GM12878 (cell line): Measurements from ENCODE around the gene ING4. TPM values are rescaled to one million over a fixed set of nuclear protein-coding genes. Genes with fewer than 3 reads are reported as not detected.

Experiments used
- ATAC-seq: fragments of 200-7000 bp; cut with Tn5 transposase; 3 replicates; pipeline ENCODE4 v1.9.1; 2020; ENCODE audit warnings: mild to moderate bottlenecking, moderate library complexity
- BruUV-seq: library from RNA; stranded (reverse); fragments of 400-500 nt; replicated peaks from 2 replicates; lab custom pipeline; 2021; lab: Mats Ljungman, UMichigan
- CTCF ChIA-PET: fragments of 300-600 bp; sonication (Branson Sonifier 250); formaldehyde crosslinking; extraction: SDS; loops from one replicate; lab custom pipeline; 2021; ENCODE audit warnings: inconsistent platforms; lab: Yijun Ruan, JAX
- POLR2A ChIA-PET: fragments of 350-600 bp; formaldehyde crosslinking; extraction: SDS; loops from one replicate; lab custom pipeline; 2021; ENCODE audit warnings: inconsistent platforms; lab: Charles Lee
- RAD21 ChIA-PET: fragments of 300-600 bp; sonication (Branson Sonifier 250); formaldehyde crosslinking; loops from one replicate; lab custom pipeline; 2023; ENCODE audit warnings: antibody characterized with exemption; ENCODE audit not compliant: unreplicated experiment; lab: Charles Lee
- SMC1A ChIA-PET: fragments of 300-600 bp; sonication (Branson Sonifier 250); formaldehyde crosslinking; loops from one replicate; lab custom pipeline; 2023; ENCODE audit not compliant: unreplicated experiment, uncharacterized antibody; lab: Charles Lee
- DNase-seq: peaks from one replicate; pipeline ENCODE4 v3.0.0-alpha.2; 2011; ENCODE audit warnings: low read depth, low spot score
- FAIRE-seq: peaks from 3 replicates; lab custom pipeline; 2011; peaks lifted over from hg19 to GRCh38; lab: Jason Lieb, UNC
- H2AFZ ChIP-seq: 2 replicates; pipeline ENCODE4 v1.6.0; 2011; ENCODE audit warnings: low read depth, low read length, control low read depth; ENCODE audit not compliant: control insufficient read depth
- H3K27ac ChIP-seq: 2 replicates; pipeline ENCODE4 v1.5.1; 2011; ENCODE audit warnings: control low read depth; ENCODE audit not compliant: control insufficient read depth, insufficient read depth
- H3K27me3 ChIP-seq, 2 experiments: replicated peaks in 1 of 2; 2 replicates each; pipeline versions ENCODE4 v1.6.0 to v1.6.1; 2011; ENCODE audit warnings: low read length in 1 of 2; ENCODE audit not compliant: control insufficient read depth in 2 of 2, insufficient read depth in 2 of 2
- H3K36me3 ChIP-seq, 2 experiments: 2 replicates each; pipeline ENCODE4 v1.5.1; 2011; ENCODE audit warnings: low read length in 1 of 2; ENCODE audit not compliant: control insufficient read depth in 2 of 2, insufficient read depth in 2 of 2
- H3K4me1 ChIP-seq: 2 replicates; pipeline ENCODE4 v1.6.1; 2011; ENCODE audit warnings: mild to moderate bottlenecking, low read length, moderate library complexity, mixed read lengths; ENCODE audit not compliant: control insufficient read depth, insufficient read depth
- H3K4me2 ChIP-seq: 2 replicates; pipeline ENCODE4 v1.6.0; 2011; ENCODE audit warnings: control low read depth; ENCODE audit not compliant: control insufficient read depth, insufficient read depth
- H3K4me3 ChIP-seq: fragments of 200-600 bp; sonication (generic); 2 replicates; pipeline ENCODE4 v1.5.1; 2016
- H3K79me2 ChIP-seq: 2 replicates; pipeline ENCODE4 v1.6.0; 2011; ENCODE audit warnings: low read length; ENCODE audit not compliant: control insufficient read depth, insufficient read depth
- H3K9ac ChIP-seq: 2 replicates; pipeline ENCODE4 v1.8.0; 2011; ENCODE audit warnings: low read length, control low read depth, mixed read lengths; ENCODE audit not compliant: control insufficient read depth, insufficient read depth
- H3K9me3 ChIP-seq: replicated peaks from 3 replicates; pipeline ENCODE4 v1.5.1; 2011; ENCODE audit warnings: mild to moderate bottlenecking, low read length; ENCODE audit not compliant: control insufficient read depth, insufficient read depth
- H4K20me1 ChIP-seq: 2 replicates; pipeline ENCODE4 v1.6.0; 2011; ENCODE audit not compliant: control insufficient read depth, insufficient read depth
- BHLHE40 ChIP-seq, 2 experiments: fragments of 450-650 bp in 1 of 2; IDR thresholded peaks; 2 replicates each; pipeline ENCODE4 v1.6.1; 2011 to 2017; ENCODE audit warnings: low read depth in 2 of 2, borderline replicate concordance in 1 of 2, improper control_type of control experiment in 1 of 2, low read length in 1 of 2, mild to moderate bottlenecking in 1 of 2
- BMI1 ChIP-seq: fragments of 450-650 bp; IDR thresholded peaks from 2 replicates; pipeline ENCODE4 v1.6.1; 2016; ENCODE audit warnings: mild to moderate bottlenecking, moderate library complexity, borderline replicate concordance
- DPF2 ChIP-seq: fragments of 450-650 bp; IDR thresholded peaks from 2 replicates; pipeline ENCODE4 v1.6.1; 2017; ENCODE audit warnings: mild to moderate bottlenecking
- EP300 ChIP-seq, 2 experiments: fragments of 150-350 bp in 1 of 2; IDR thresholded peaks; 2 replicates each; pipeline ENCODE4 v1.6.1; 2011 to 2012; ENCODE audit warnings: low read depth in 2 of 2, low read length in 2 of 2, borderline replicate concordance in 1 of 2, improper control_type of control experiment in 1 of 2, inconsistent platforms in 1 of 2; ENCODE audit not compliant: control insufficient read depth in 1 of 2
- ESRRA ChIP-seq: IDR thresholded peaks from 2 replicates; pipeline ENCODE4 v1.6.1; 2012; ENCODE audit warnings: mild to moderate bottlenecking, low read length, improper control_type of control experiment
- FOXM1 ChIP-seq: IDR thresholded peaks from 2 replicates; pipeline ENCODE4 v1.6.1; 2012; ENCODE audit warnings: low read depth, mild to moderate bottlenecking, inconsistent platforms, low read length, moderate library complexity
- GABPA ChIP-seq: IDR thresholded peaks from 2 replicates; pipeline ENCODE4 v1.6.1; 2014; ENCODE audit warnings: antibody characterized with exemption, low read depth, mild to moderate bottlenecking, inconsistent platforms
- JUNB ChIP-seq: IDR thresholded peaks from 2 replicates; pipeline ENCODE4 v1.6.1; 2016; ENCODE audit warnings: antibody characterized with exemption, mild to moderate bottlenecking
- JUND ChIP-seq: IDR thresholded peaks from 2 replicates; pipeline ENCODE4 v1.6.1; 2012; ENCODE audit warnings: low read depth, mild to moderate bottlenecking, low read length, improper control_type of control experiment, moderate library complexity
- MAX ChIP-seq: IDR thresholded peaks from 2 replicates; pipeline ENCODE4 v1.6.1; 2012; ENCODE audit warnings: low read depth, low read length, improper control_type of control experiment
- MYB ChIP-seq: fragments of 150-350 bp; IDR thresholded peaks from 2 replicates; pipeline ENCODE4 v1.6.1; 2014; ENCODE audit warnings: mild to moderate bottlenecking, low read depth, low read length, borderline replicate concordance
- NFYA ChIP-seq: IDR thresholded peaks from 2 replicates; pipeline ENCODE4 v1.6.1; 2011; ENCODE audit warnings: low read depth, mild to moderate bottlenecking, low read length, improper control_type of control experiment, borderline replicate concordance
- RAD51 ChIP-seq: fragments of 450-650 bp; IDR thresholded peaks from 2 replicates; pipeline ENCODE4 v1.6.1; 2016; ENCODE audit warnings: moderate library complexity, mild to moderate bottlenecking, inconsistent platforms
- RELA ChIP-seq: fragments of 450-650 bp; IDR thresholded peaks from 2 replicates; pipeline ENCODE4 v1.8.0; 2014; ENCODE audit warnings: borderline replicate concordance; ENCODE audit not compliant: partially characterized antibody
- SIN3A ChIP-seq: IDR thresholded peaks from 2 replicates; pipeline ENCODE4 v1.6.1; 2012; ENCODE audit warnings: low read depth, low read length, improper control_type of control experiment
- TARDBP ChIP-seq: IDR thresholded peaks from 2 replicates; pipeline ENCODE4 v1.6.1; 2016; ENCODE audit warnings: borderline replicate concordance
- ZNF622 ChIP-seq: fragments of 450-650 bp; IDR thresholded peaks from 2 replicates; pipeline ENCODE4 v1.6.1; 2017; ENCODE audit warnings: mild to moderate bottlenecking, inconsistent platforms
- WGBS: methylation state at CpG from one replicate; pipeline ENCODE4 v1.1.6; 2016; ENCODE audit warnings: low lambda C conversion rate; ENCODE audit not compliant: insufficient replicate concordance, insufficient coverage; ENCODE audit errors: missing lambda C conversion rate; 5-methylcytosine and 5-hydroxymethylcytosine counted together
- in situ Hi-C: fragments of 300-500 bp; cut with MboI; formaldehyde crosslinking; loops from 9 replicates; pipeline ENCODE4 v1.14.3; 2018; ENCODE audit warnings: mixed read lengths
- intact Hi-C: fragments of 100-400 bp; cut with micrococcal nuclease; formaldehyde crosslinking; loops from one replicate; pipeline ENCODE4 v1.14.2; 2022; ENCODE audit not compliant: unreplicated experiment
- polyA plus RNA-seq, 11 experiments: library from polyadenylated mRNA; depleted of rRNA in 4 of 11; unstranded in 6 of 11; stranded (reverse) in 5 of 11; fragments of >200 nt; fragmentation: Nextera tagmentation in 4 of 11; fragmentation: Illumina TruSeq in 1 of 11; extraction: Ambion mirVana in 4 of 11; extraction: Trizol in 1 of 11; gene quantifications; 1 replicate in 1 of 11; 2 replicates in 10 of 11; pipeline versions ENCODE4 v1.2.1 to v1.2.3, GENCODE V29; 2011 to 2016; ENCODE audit warnings: inconsistent platforms in 2 of 11, missing spikeins in 2 of 11, low read depth in 1 of 11
- total RNA-seq, 4 experiments: library from RNA; depleted of rRNA in 3 of 4; stranded (reverse); fragments of >200 nt in 3 of 4; fragmentation: Illumina TruSeq in 1 of 4; extraction: Trizol in 1 of 4; gene quantifications; 2 replicates each; pipeline versions ENCODE4 v1.2.1 to v1.2.3, GENCODE V29; 2013 to 2021

The ING4 gene
- total and polyA plus RNA-seq, 10 of the 15 experiments (the other 5 are each of a cell fraction or from before 2014, with no cell fraction given): 7.2 to 53.9 (median 21.8) TPM

GRCh38 chr12:6693832-6694355, 31.0 kb upstream of the ING4 start (continued):
- TF ChIP-seq TARDBP (no peak), DPF2 (no peak), JUNB (no peak), BHLHE40 (IDR thresholded peaks at IDR 0.05; ENCODE audit: borderline replicate concordance in 1 of 2, low read depth in 2 of 2, low read length in 1 of 2) (no peak), EP300 (IDR thresholded peaks at IDR 0.05; ENCODE audit: borderline replicate concordance in 1 of 2, control insufficient read depth in 1 of 2, low read depth in 2 of 2, low read length in 2 of 2) (no peak), ZNF622 (no peak), FOXM1 (no peak), GABPA (no peak), MAX (no peak), JUND (no peak), MYB (no peak), SIN3A (no peak), RELA (no peak), NFYA (no peak)

- H3K4me3 ChIP-seq: no peak overlapping the region
- ChIA-PET SMC1A (interaction anchor here (0.5 to 2.8 kb wide), 3 partner anchors 24 to 31 kb away, joined by 3 to 9 read pairs (median 5); partner anchors contain the start of gene COPS7A), RAD21 (interaction anchor here (0.7 kb wide), 1 partner anchor 77 kb away, joined by 3 read pairs; no protein-coding TSS in a partner anchor), POLR2A (interaction anchor here (0.6 kb wide), 1 partner anchor 90 kb away, joined by 3 read pairs; no protein-coding TSS in a partner anchor), CTCF (interaction anchor here (0.7 to 1.4 kb wide), 3 partner anchors 31 to 133 kb away, joined by 3 read pairs; partner anchors contain the start of gene COPS7A)
- H3K36me3 ChIP-seq: no peaks in the 10 kb centered on the region
- no peaks in the 10 kb centered on the region for H4K20me1 ChIP-seq
- WGBS: 50% methylated on average over 2 of the region's 2 CpGs
- DNase-seq (no peak), FAIRE-seq (no peak), ATAC-seq (no peak)
- H3K27ac ChIP-seq: no peak overlapping the region
- no peak overlapping the region for H3K9ac ChIP-seq
- BruUV-seq: no TSS peak
- H3K4me1 ChIP-seq: peaks cover 14% of the 10 kb centered on the region
- no peak overlapping the region for H3K4me2 ChIP-seq
- H3K9me3 ChIP-seq: no peaks in the 10 kb centered on the region
- intact Hi-C loops: no loop called here
- H2AFZ ChIP-seq: no peak overlapping the region
- peaks cover 21% of the 10 kb centered on the region for H3K79me2 ChIP-seq
- TF ChIP-seq ESRRA (no peak), BMI1 (0 out of 2 replicates have a peak, but pooled peaks have one; percentile 15), RAD51 (no peak)
- TF ChIP-seq, all 136 proteins: peak for 1
- no peaks in the 10 kb centered on the region for H3K27me3 ChIP-seq
- in situ Hi-C loops: no loop called here
Measured at GRCh38 chr12:6692888-6693287, 30.0 kb upstream of the ING4 start.
